Articular chondrocyte of knee joint (primary cell): ENCODE data around the gene CIPC. TPM values are rescaled to one million over a fixed set of nuclear protein-coding genes. Genes with fewer than 3 reads are reported as not detected.

Experiments used
- total RNA-seq: library from RNA; depleted of rRNA; stranded (reverse); fragments of >200 nt; gene quantifications from 2 replicates; pipeline ENCODE4 v1.2.3, GENCODE V29; 2012

Gene CIPC
- 23.1 and 23.5 TPM in 2 replicates for total RNA-seq

GRCh38 chr14:77097700-77098528 is at the start of gene CIPC:
Gene CIPC (plus strand): TSS chr14:77098258. CDS start chr14:77105709, 7,451 bp downstream.

GRCh38 chr14:77141214-77142004 is 43.4 kb downstream of the CIPC start, which contains the start of gene ZDHHC22:
Gene ZDHHC22 (minus strand): TSS chr14:77141791. CDS start chr14:77139738, 2,053 bp downstream.

Other genes with a start within 250 kb of the CIPC start
- 22.6 and 25.4 TPM in 2 replicates for gene IRF2BPL, start 69.5 kb upstream of the CIPC start, total RNA-seq
- gene ZDHHC22, start 43.5 kb downstream of the CIPC start, total RNA-seq: under 0.01 TPM in 1 of 2 replicates, not detected in the other
- gene TMEM63C, start 83.5 kb downstream of the CIPC start, total RNA-seq: not detected in 2 replicates
- not detected in 2 replicates for gene NGB, start 172.9 kb downstream of the CIPC start, total RNA-seq
- 7.7 and 8.0 TPM in 2 replicates for gene POMT2, start 222.6 kb downstream of the CIPC start, total RNA-seq
- gene GSTZ1, start 222.8 kb downstream of the CIPC start, total RNA-seq: 32.4 and 42.2 TPM in 2 replicates